Measurements from ENCODE around the gene XXYLT1. TPM values are rescaled to one million over a fixed set of nuclear protein-coding genes. Genes with fewer than 3 reads are reported as not detected.

The XXYLT1 gene
- total and polyA plus RNA-seq, 2 of the 8 experiments (the other 6 are each of a cell fraction or from before 2014, with no cell fraction given): 18.9 to 23.8 TPM

GRCh38 chr3:195034541-195034940 lies 236.4 kb downstream of the XXYLT1 start (continued):
- no peak for TF ChIP-seq CTCF (IDR thresholded peaks at IDR 0.05; ENCODE audit: control extremely low read depth in 1 of 3, insufficient read depth in 1 of 3, low read depth in 1 of 3, low read length in 3 of 3)
